Stomach smooth muscle (tissue), 2 donors: ENCODE measurements around the gene CMTM4.
"Not testable (repeated sequence)": the region's sequence is repeated elsewhere in the genome, so short reads cannot be mapped to it uniquely, and the experiment has no call there.

Source experiments
- H3K27ac ChIP-seq: one replicate; pipeline ENCODE4 v1.7.0; 2013; ENCODE audit warnings: mild to moderate bottlenecking, low read length, inconsistent platforms
- H3K27me3 ChIP-seq, 2 donors: one replicate each; pipeline ENCODE4 v1.7.0; 2013; ENCODE audit warnings: low read length in 2 of 2; ENCODE audit not compliant: insufficient read depth in 2 of 2, control insufficient read depth in 1 of 2
- H3K36me3 ChIP-seq, 2 donors: one replicate each; pipeline ENCODE4 v1.7.0; 2013; ENCODE audit warnings: low read length in 2 of 2; ENCODE audit not compliant: control insufficient read depth in 2 of 2, insufficient read depth in 2 of 2
- H3K4me1 ChIP-seq: one replicate; pipeline ENCODE4 v1.7.0; 2013; ENCODE audit warnings: low read length; ENCODE audit not compliant: control insufficient read depth, insufficient read depth
- H3K4me3 ChIP-seq, 2 donors: one replicate each; pipeline ENCODE4 v1.7.0; 2013; ENCODE audit warnings: low read length in 2 of 2
- H3K9ac ChIP-seq, 2 donors: one replicate each; pipeline ENCODE4 v1.7.0; 2013; ENCODE audit warnings: low read length in 2 of 2, mild to moderate bottlenecking in 1 of 2
- H3K9me3 ChIP-seq, 2 donors: one replicate each; pipeline ENCODE4 v1.7.0; 2013; ENCODE audit warnings: low read length in 2 of 2; ENCODE audit not compliant: control insufficient read depth in 2 of 2
- donor health status: healthy.
- donor health status: Pancreatic carcinoma.

CMTM4 gene

GRCh38 chr16:66603537-66604375 is 92.8 kb downstream of the CMTM4 start:
- no peak overlapping the region for H3K27ac ChIP-seq
- H3K4me1 ChIP-seq: peaks cover 20% of the 10 kb centered on the region
- peak overlapping the region in 1 of 2 donors; percentile 26 for H3K9ac ChIP-seq

GRCh38 chr16:66601471-66601870 is 95.1 kb downstream of the CMTM4 start:
- Histone ChIP-seq H3K4me3 (no peak overlapping the region), H3K27ac (no peak overlapping the region), H3K36me3 (no peaks in the 10 kb centered on the region), H3K9me3 (no peaks in the 10 kb centered on the region), H3K9ac (no peak overlapping the region), H3K4me1 (peaks cover 13% of the 10 kb centered on the region), H3K27me3 (peaks cover 13 to 18% of the 10 kb centered on the region in 2 donors)

More at GRCh38 chr16:66603537-66604375, 92.8 kb downstream of the CMTM4 start:
- Histone ChIP-seq H3K36me3 (no peaks in the 10 kb centered on the region), H3K27me3 (peaks cover 13 to 18% of the 10 kb centered on the region in 2 donors), H3K9me3 (no peaks in the 10 kb centered on the region), H3K4me3 (peak overlapping the region; percentile 63 to 74)

- H3K27ac ChIP-seq: no peak overlapping the region
- no peaks in the 10 kb centered on the region for H3K36me3 ChIP-seq
- peaks cover 13 to 18% of the 10 kb centered on the region in 2 donors for H3K27me3 ChIP-seq
- no peaks in the 10 kb centered on the region for H3K9me3 ChIP-seq
- no peak overlapping the region for H3K9ac ChIP-seq
- no peak overlapping the region for H3K4me3 ChIP-seq
- peaks cover 7% of the 10 kb centered on the region for H3K4me1 ChIP-seq
These were observed 96.1 kb downstream of the CMTM4 start for GRCh38 chr16:66600477-66600876.

- Histone ChIP-seq H3K4me1 (peaks cover 4% of the 10 kb centered on the region), H3K27me3 (peaks cover 15 to 18% of the 10 kb centered on the region in 2 donors), H3K27ac (no peak overlapping the region), H3K9me3 (no peaks in the 10 kb centered on the region), H3K9ac (no peak overlapping the region), H3K36me3 (no peaks in the 10 kb centered on the region), H3K4me3 (no peak overlapping the region)
These were observed 96.8 kb downstream of the CMTM4 start for GRCh38 chr16:66599726-66600125.

- Histone ChIP-seq H3K4me1 (no peaks in the 10 kb centered on the region), H3K36me3 (no peaks in the 10 kb centered on the region), H3K27ac (no peak overlapping the region), H3K27me3 (peaks cover 10 to 14% of the 10 kb centered on the region in 2 donors), H3K9me3 (peaks cover 0 to 4% of the 10 kb centered on the region in 2 donors), H3K4me3 (no peak overlapping the region), H3K9ac (no peak overlapping the region)
These were observed 98.4 kb downstream of the CMTM4 start for GRCh38 chr16:66598111-66598510.

GRCh38 chr16:66596986-66597848 is 99.3 kb downstream of the CMTM4 start:
- H3K27me3 ChIP-seq: peaks cover 5 to 11% of the 10 kb centered on the region in 2 donors
- no peak overlapping the region for H3K27ac ChIP-seq
- no peaks in the 10 kb centered on the region for H3K36me3 ChIP-seq
- H3K4me3 ChIP-seq: no peak overlapping the region
- H3K9ac ChIP-seq: no peak overlapping the region
- H3K9me3 ChIP-seq: peaks cover 0 to 4% of the 10 kb centered on the region in 2 donors
- H3K4me1 ChIP-seq: no peaks in the 10 kb centered on the region

- H3K27me3 ChIP-seq, H3K9me3 ChIP-seq, H3K9ac ChIP-seq, H3K27ac ChIP-seq, H3K4me3 ChIP-seq, H3K36me3 ChIP-seq, H3K4me1 ChIP-seq: not testable (repeated sequence)
These were observed 100.0 kb downstream of the CMTM4 start for GRCh38 chr16:66596559-66596958.

GRCh38 chr16:66594739-66595138 is 101.8 kb downstream of the CMTM4 start:
- peaks cover 0 to 2% of the 10 kb centered on the region in 2 donors for H3K27me3 ChIP-seq
- no peaks in the 10 kb centered on the region for H3K4me1 ChIP-seq
- no peak overlapping the region for H3K9ac ChIP-seq
- no peak overlapping the region for H3K27ac ChIP-seq
- no peak overlapping the region for H3K4me3 ChIP-seq
- H3K9me3 ChIP-seq: peaks cover 0 to 4% of the 10 kb centered on the region in 2 donors
- H3K36me3 ChIP-seq: no peaks in the 10 kb centered on the region

GRCh38 chr16:66592814-66593213 is 103.7 kb downstream of the CMTM4 start:
- H3K27ac ChIP-seq: no peak overlapping the region

GRCh38 chr16:66592241-66592640 is 104.3 kb downstream of the CMTM4 start:
- Histone ChIP-seq H3K36me3 (no peaks in the 10 kb centered on the region), H3K27me3 (peaks cover 0 to 2% of the 10 kb centered on the region in 2 donors), H3K4me3 (no peak overlapping the region), H3K9ac (no peak overlapping the region), H3K9me3 (peaks cover 0 to 4% of the 10 kb centered on the region in 2 donors), H3K27ac (no peak overlapping the region), H3K4me1 (no peaks in the 10 kb centered on the region)

More at GRCh38 chr16:66592814-66593213, 103.7 kb downstream of the CMTM4 start:
- Histone ChIP-seq H3K9me3 (peaks cover 0 to 4% of the 10 kb centered on the region in 2 donors), H3K4me1 (no peaks in the 10 kb centered on the region), H3K4me3 (no peak overlapping the region), H3K27me3 (peaks cover 0 to 2% of the 10 kb centered on the region in 2 donors), H3K9ac (no peak overlapping the region), H3K36me3 (no peaks in the 10 kb centered on the region)
